Left ventricle myocardium inferior (tissue), 1 donor: ENCODE measurements around the gene GSTCD. TPM values are rescaled to one million over a fixed set of nuclear protein-coding genes. Genes with fewer than 3 reads are reported as not detected.

ENCODE experiments used
- DNase-seq: peaks from one replicate; pipeline ENCODE4 v3.0.0-alpha.2; 2020
- H3K27ac ChIP-seq: fragments of 200-600 bp; replicated peaks from 2 replicates; pipeline ENCODE4 v1.8.0; 2021
- H3K27me3 ChIP-seq: fragments of 200-600 bp; 2 replicates; pipeline ENCODE4 v1.8.0; 2021; ENCODE audit warnings: low read depth
- H3K36me3 ChIP-seq: fragments of 200-600 bp; 2 replicates; pipeline ENCODE4 v1.8.0; 2021
- H3K4me1 ChIP-seq: fragments of 200-600 bp; 2 replicates; pipeline ENCODE4 v1.8.0; 2021
- H3K4me3 ChIP-seq: fragments of 200-600 bp; 2 replicates; pipeline ENCODE4 v1.8.0; 2021; ENCODE audit warnings: mild to moderate bottlenecking, moderate library complexity
- H3K9me3 ChIP-seq: fragments of 200-600 bp; replicated peaks from 2 replicates; pipeline ENCODE4 v1.8.0; 2021
- CTCF ChIP-seq: fragments of 200-600 bp; IDR thresholded peaks from 2 replicates; pipeline ENCODE4 v1.8.0; 2021; ENCODE audit warnings: antibody characterized with exemption, mild to moderate bottlenecking, borderline replicate concordance
- intact Hi-C: fragments of 100-400 bp; cut with micrococcal nuclease; formaldehyde crosslinking; loops from one replicate; pipeline ENCODE4 v1.11.0; 2022
- total RNA-seq: library from RNA; stranded (reverse); fragmentation: NEBNext Ultra II Directional; extraction: Animal tissue kit (Norgen Biotek cat#: 25700); gene quantifications from one replicate; pipeline ENCODE4 v1.2.1, GENCODE V29; 2021
- donor health status: DM: no; HTN: yes; CAD: no; lungs with severe emphysema.

GSTCD gene
- total RNA-seq, 1 donor from 2014 or later, result 5.9 TPM

- no peaks in the 10 kb centered on the region for H3K36me3 ChIP-seq
- no peaks in the 10 kb centered on the region for H3K27me3 ChIP-seq
- no peak for DNase-seq
- H3K9me3 ChIP-seq, result no peaks in the 10 kb centered on the region
- H3K4me1 ChIP-seq, result no peaks in the 10 kb centered on the region
- H3K27ac ChIP-seq, result no peak overlapping the region
- intact Hi-C loops, result no loop called here
- no peak for TF ChIP-seq CTCF
- no peak overlapping the region for H3K4me3 ChIP-seq
Observed at GRCh38 chr4:105748222-105748621, 39.6 kb downstream of the GSTCD start.

DNA sequence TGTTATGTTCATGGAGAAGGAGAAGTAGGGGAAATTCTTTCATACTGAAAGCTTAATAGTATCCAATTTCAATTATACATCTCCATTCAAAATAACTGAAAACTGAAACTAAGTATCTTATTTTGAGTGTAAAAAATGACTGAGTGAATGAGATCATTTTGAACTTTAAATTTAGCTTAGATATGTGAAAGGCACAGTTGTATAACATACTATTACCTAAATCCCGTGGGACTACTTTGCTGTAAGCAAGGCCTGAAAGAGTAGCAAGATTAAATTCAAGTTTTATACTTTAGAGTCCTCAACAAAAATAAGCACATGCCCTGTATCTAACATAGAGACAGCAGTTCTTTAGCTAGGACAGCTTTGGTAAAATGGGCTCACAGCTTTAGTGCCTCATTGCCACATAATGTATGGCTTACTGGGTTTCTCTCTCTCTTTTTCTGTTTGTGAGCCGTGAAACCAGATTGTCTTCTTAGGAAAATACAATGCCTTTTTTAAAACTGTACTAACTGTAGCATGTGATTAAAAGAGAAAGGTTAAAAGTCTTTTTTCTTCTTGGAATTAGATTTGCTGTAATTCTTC, 43.2 kb downstream of the GSTCD start:
- Histone ChIP-seq H3K9me3 (no peaks in the 10 kb centered on the region), H3K36me3 (no peaks in the 10 kb centered on the region), H3K27ac (no peak overlapping the region), H3K4me3 (no peak overlapping the region), H3K27me3 (no peaks in the 10 kb centered on the region), H3K4me1 (no peaks in the 10 kb centered on the region)
- DNase-seq, result no peak
- intact Hi-C loops, result no loop called here
- no peak for TF ChIP-seq CTCF

GRCh38 chr4:105753361-105753760, 44.8 kb downstream of the GSTCD start:
- H3K9me3 ChIP-seq, result no peaks in the 10 kb centered on the region
- no peak for DNase-seq
- H3K36me3 ChIP-seq, result no peaks in the 10 kb centered on the region
- H3K4me1 ChIP-seq, result no peaks in the 10 kb centered on the region
- H3K27ac ChIP-seq, result no peak overlapping the region
- no peak for TF ChIP-seq CTCF
- H3K4me3 ChIP-seq, result no peak overlapping the region
- intact Hi-C loops, result no loop called here
- H3K27me3 ChIP-seq, result no peaks in the 10 kb centered on the region

- no peaks in the 10 kb centered on the region for H3K9me3 ChIP-seq
- H3K27ac ChIP-seq, result no peak overlapping the region
- TF ChIP-seq CTCF, result no peak
- intact Hi-C loops, result no loop called here
- no peak overlapping the region for H3K4me3 ChIP-seq
- no peaks in the 10 kb centered on the region for H3K27me3 ChIP-seq
- DNase-seq, result no peak
- H3K36me3 ChIP-seq, result no peaks in the 10 kb centered on the region
- no peaks in the 10 kb centered on the region for H3K4me1 ChIP-seq
Observed at GRCh38 chr4:105755375-105755774, 46.8 kb downstream of the GSTCD start.

- Histone ChIP-seq H3K4me3 (no peak overlapping the region), H3K36me3 (no peaks in the 10 kb centered on the region), H3K27me3 (no peaks in the 10 kb centered on the region), H3K4me1 (no peaks in the 10 kb centered on the region), H3K27ac (no peak overlapping the region), H3K9me3 (no peaks in the 10 kb centered on the region)
- intact Hi-C loops, result no loop called here
- DNase-seq, result no peak
- no peak for TF ChIP-seq CTCF
Observed at GRCh38 chr4:105758958-105759357, 50.4 kb downstream of the GSTCD start.
